ENCODE data around the gene CCDC169. TPM values are rescaled to one million over a fixed set of nuclear protein-coding genes. Genes with fewer than 3 reads are reported as not detected.

Gene CCDC169
- total RNA-seq, 1 experiment from 2014 or later: not detected

- Mint-ChIP-seq H3K4me1 (ENCODE audit: low read depth, unreplicated experiment) (no peaks in the 10 kb centered on the region), H3K4me3 (ENCODE audit: low read depth, unreplicated experiment) (no peak overlapping the region), H3K27ac (ENCODE audit: unreplicated experiment) (no peak overlapping the region), H3K9me3 (ENCODE audit: low read depth, unreplicated experiment) (peaks cover 2% of the 10 kb centered on the region), H3K27me3 (ENCODE audit: unreplicated experiment) (peaks cover 20% of the 10 kb centered on the region), H3K36me3 (ENCODE audit: insufficient read depth, unreplicated experiment) (no peaks in the 10 kb centered on the region)
- no peak for TF ChIP-seq CTCF (IDR thresholded peaks at IDR 0.05; ENCODE audit: unreplicated experiment)
- intact Hi-C loops (cut with micrococcal nuclease; ENCODE audit: unreplicated experiment): no loop called here
- CTCF ChIA-PET: interaction anchor here (0.7 kb wide), 1 partner anchor 487 kb away, joined by 3 read pairs; no protein-coding TSS in a partner anchor
- no TSS peak for BruUV-seq (replicated peaks)
- no peak for DNase-seq
Observed at GRCh38 chr13:36248700-36249099, 48.9 kb downstream of the CCDC169 start.

GRCh38 chr13:36244990-36245389 is 52.6 kb downstream of the CCDC169 start:
- BruUV-seq (replicated peaks): no TSS peak
- Mint-ChIP-seq H3K36me3 (ENCODE audit: insufficient read depth, unreplicated experiment) (no peaks in the 10 kb centered on the region), H3K4me1 (ENCODE audit: low read depth, unreplicated experiment) (no peaks in the 10 kb centered on the region), H3K27ac (ENCODE audit: unreplicated experiment) (no peak overlapping the region), H3K27me3 (ENCODE audit: unreplicated experiment) (peaks cover 14% of the 10 kb centered on the region), H3K9me3 (ENCODE audit: low read depth, unreplicated experiment) (peaks cover 2% of the 10 kb centered on the region), H3K4me3 (ENCODE audit: low read depth, unreplicated experiment) (no peak overlapping the region)
- no peak for DNase-seq
- intact Hi-C loops (cut with micrococcal nuclease; ENCODE audit: unreplicated experiment): no loop called here
- TF ChIP-seq CTCF (IDR thresholded peaks at IDR 0.05; ENCODE audit: unreplicated experiment): no peak
- CTCF ChIA-PET: no interaction called here

- Mint-ChIP-seq H3K9me3 (ENCODE audit: low read depth, unreplicated experiment) (peaks cover 2% of the 10 kb centered on the region), H3K36me3 (ENCODE audit: insufficient read depth, unreplicated experiment) (no peaks in the 10 kb centered on the region), H3K27ac (ENCODE audit: unreplicated experiment) (no peak overlapping the region), H3K4me1 (ENCODE audit: low read depth, unreplicated experiment) (no peaks in the 10 kb centered on the region), H3K27me3 (ENCODE audit: unreplicated experiment) (peaks cover 5% of the 10 kb centered on the region), H3K4me3 (ENCODE audit: low read depth, unreplicated experiment) (no peak overlapping the region)
- no TSS peak for BruUV-seq (replicated peaks)
- CTCF ChIA-PET: interaction anchor here (0.7 kb wide), 1 partner anchor 28 kb away, joined by 4 read pairs; no protein-coding TSS in a partner anchor
- no peak for TF ChIP-seq CTCF (IDR thresholded peaks at IDR 0.05; ENCODE audit: unreplicated experiment)
- no peak for DNase-seq
- intact Hi-C loops (cut with micrococcal nuclease; ENCODE audit: unreplicated experiment): no loop called here
Observed at GRCh38 chr13:36244073-36244472, 53.5 kb downstream of the CCDC169 start.

- H3K4me3 Mint-ChIP-seq (ENCODE audit: low read depth, unreplicated experiment): no peak overlapping the region
- H3K36me3 Mint-ChIP-seq (ENCODE audit: insufficient read depth, unreplicated experiment): no peaks in the 10 kb centered on the region
- peaks cover 2% of the 10 kb centered on the region for H3K9me3 Mint-ChIP-seq (ENCODE audit: low read depth, unreplicated experiment)
- intact Hi-C loops (cut with micrococcal nuclease; ENCODE audit: unreplicated experiment): no loop called here
- CTCF ChIA-PET: no interaction called here
- H3K27ac Mint-ChIP-seq (ENCODE audit: unreplicated experiment): no peak overlapping the region
- no peak for TF ChIP-seq CTCF (IDR thresholded peaks at IDR 0.05; ENCODE audit: unreplicated experiment)
- BruUV-seq (replicated peaks): no TSS peak
- H3K27me3 Mint-ChIP-seq (ENCODE audit: unreplicated experiment): no peaks in the 10 kb centered on the region
- DNase-seq: no peak
- H3K4me1 Mint-ChIP-seq (ENCODE audit: low read depth, unreplicated experiment): no peaks in the 10 kb centered on the region
Observed at GRCh38 chr13:36242761-36243160, 54.9 kb downstream of the CCDC169 start.
